ENCODE data around the gene NXPH4.

The NXPH4 gene

GRCh38 chr12:57195611-57196371 is 20.8 kb upstream of the NXPH4 start:
- DNase-seq (ENCODE audit: insufficient read length, low spot score) (no peak), FAIRE-seq (no peak)
- TF ChIP-seq CTCF (IDR thresholded peaks at IDR 0.05; ENCODE audit: insufficient read depth, missing control alignments) = no peak

- TF ChIP-seq CTCF (IDR thresholded peaks at IDR 0.05; ENCODE audit: insufficient read depth, missing control alignments) = no peak
- DNase-seq (ENCODE audit: insufficient read length, low spot score) (no peak), FAIRE-seq (no peak)
These were observed 20.2 kb upstream of the NXPH4 start for GRCh38 chr12:57196439-57196838.

GRCh38 chr12:57196956-57197355 is 19.6 kb upstream of the NXPH4 start:
- DNase-seq (ENCODE audit: insufficient read length, low spot score) (no peak), FAIRE-seq (no peak)
- TF ChIP-seq CTCF (IDR thresholded peaks at IDR 0.05; ENCODE audit: insufficient read depth, missing control alignments) = no peak

- TF ChIP-seq CTCF (IDR thresholded peaks at IDR 0.05; ENCODE audit: insufficient read depth, missing control alignments) = no peak
- DNase-seq (ENCODE audit: insufficient read length, low spot score) (no peak), FAIRE-seq (no peak)
These were observed 18.3 kb upstream of the NXPH4 start for GRCh38 chr12:57198329-57198728.

GRCh38 chr12:57199191-57199590 is 17.4 kb upstream of the NXPH4 start:
- DNase-seq (ENCODE audit: insufficient read length, low spot score) (no peak), FAIRE-seq (no peak)
- no peak for TF ChIP-seq CTCF (IDR thresholded peaks at IDR 0.05; ENCODE audit: insufficient read depth, missing control alignments)

- no peak for DNase-seq (ENCODE audit: insufficient read length, low spot score)
- no peak for TF ChIP-seq CTCF (IDR thresholded peaks at IDR 0.05; ENCODE audit: insufficient read depth, missing control alignments)
- no peak for FAIRE-seq
These were observed 16.1 kb upstream of the NXPH4 start for GRCh38 chr12:57200497-57200896.

- FAIRE-seq (no peak), DNase-seq (ENCODE audit: insufficient read length, low spot score) (no peak)
- TF ChIP-seq CTCF (IDR thresholded peaks at IDR 0.05; ENCODE audit: insufficient read depth, missing control alignments) = no peak
These were observed 15.4 kb upstream of the NXPH4 start for GRCh38 chr12:57201219-57201618.
